HG03066 (cell line): Measurements from ENCODE around the gene CRELD2.

Experiments used
- ATAC-seq: cut with Tn5 transposase; IDR thresholded peaks from one replicate; pipeline ENCODE4 v1.9.1; 2021; ENCODE audit warnings: low read depth; ENCODE audit not compliant: unreplicated experiment

The CRELD2 gene

GRCh38 chr22:49910229-49911155, 7.9 kb upstream of the CRELD2 start:
- ATAC-seq = no peak

- ATAC-seq = no peak
These were observed 6.4 kb upstream of the CRELD2 start for GRCh38 chr22:49911881-49912625.

- no peak for ATAC-seq
These were observed 5.4 kb upstream of the CRELD2 start for GRCh38 chr22:49913026-49913425.

GRCh38 chr22:49913446-49913845, 5.0 kb upstream of the CRELD2 start:
- ATAC-seq = no peak

- ATAC-seq = no peak
These were observed 4.2 kb upstream of the CRELD2 start for GRCh38 chr22:49914256-49914655.

- ATAC-seq = no peak
These were observed 2.8 kb upstream of the CRELD2 start for GRCh38 chr22:49915610-49916009.

GRCh38 chr22:49916831-49917230, 1.6 kb upstream of the CRELD2 start:
- no peak for ATAC-seq

- no peak for ATAC-seq
These were observed 762 bp downstream of the CRELD2 start for GRCh38 chr22:49918911-49919881.

GRCh38 chr22:49920859-49921258, 2.4 kb downstream of the CRELD2 start:
- no peak for ATAC-seq

- no peak for ATAC-seq
These were observed 3.3 kb downstream of the CRELD2 start for GRCh38 chr22:49921508-49922278.

GRCh38 chr22:49922484-49922883, 4.0 kb downstream of the CRELD2 start:
- ATAC-seq = no peak

GRCh38 chr22:49922926-49923325, 4.5 kb downstream of the CRELD2 start:
- ATAC-seq = no peak

- no peak for ATAC-seq
These were observed 5.0 kb downstream of the CRELD2 start for GRCh38 chr22:49923445-49923844.

GRCh38 chr22:49924113-49924833, 5.8 kb downstream of the CRELD2 start:
- ATAC-seq = no peak

- ATAC-seq = no peak
These were observed 7.2 kb downstream of the CRELD2 start for GRCh38 chr22:49925525-49926128.

- ATAC-seq = no peak
These were observed 8.5 kb downstream of the CRELD2 start for GRCh38 chr22:49926916-49927315.

- ATAC-seq = no peak
These were observed 9.2 kb downstream of the CRELD2 start for GRCh38 chr22:49927483-49928184.

GRCh38 chr22:49928185-49928495, 9.7 kb downstream of the CRELD2 start:
- no peak for ATAC-seq
